Measurements from ENCODE around the gene LPIN1.

GRCh38 chr2:11758647-11759046, 12.2 kb downstream of the LPIN1 start:
- TF ChIP-seq, protein P1, sequence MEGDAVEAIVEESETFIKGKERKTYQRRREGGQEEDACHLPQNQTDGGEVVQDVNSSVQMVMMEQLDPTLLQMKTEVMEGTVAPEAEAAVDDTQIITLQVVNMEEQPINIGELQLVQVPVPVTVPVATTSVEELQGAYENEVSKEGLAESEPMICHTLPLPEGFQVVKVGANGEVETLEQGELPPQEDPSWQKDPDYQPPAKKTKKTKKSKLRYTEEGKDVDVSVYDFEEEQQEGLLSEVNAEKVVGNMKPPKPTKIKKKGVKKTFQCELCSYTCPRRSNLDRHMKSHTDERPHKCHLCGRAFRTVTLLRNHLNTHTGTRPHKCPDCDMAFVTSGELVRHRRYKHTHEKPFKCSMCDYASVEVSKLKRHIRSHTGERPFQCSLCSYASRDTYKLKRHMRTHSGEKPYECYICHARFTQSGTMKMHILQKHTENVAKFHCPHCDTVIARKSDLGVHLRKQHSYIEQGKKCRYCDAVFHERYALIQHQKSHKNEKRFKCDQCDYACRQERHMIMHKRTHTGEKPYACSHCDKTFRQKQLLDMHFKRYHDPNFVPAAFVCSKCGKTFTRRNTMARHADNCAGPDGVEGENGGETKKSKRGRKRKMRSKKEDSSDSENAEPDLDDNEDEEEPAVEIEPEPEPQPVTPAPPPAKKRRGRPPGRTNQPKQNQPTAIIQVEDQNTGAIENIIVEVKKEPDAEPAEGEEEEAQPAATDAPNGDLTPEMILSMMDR (IDR thresholded peaks at IDR 0.05; ENCODE audit: low read depth, low read length) = no peak
- no peak for TF ChIP-seq EZH2phosphoT487 (IDR thresholded peaks at IDR 0.05; ENCODE audit: low read depth)

Data from OCI-LY3 (cell line).